ENCODE data around the gene SLC38A8.

- TF ChIP-seq CTCF (IDR thresholded peaks at IDR 0.05) (no peak), POLR2AphosphoS5 (IDR thresholded peaks at IDR 0.05) (no peak)
These were observed 64.1 kb downstream of the SLC38A8 start for GRCh38 chr16:83978401-83978904.
